ENCODE results near the gene GABRE. TPM values are rescaled to one million over a fixed set of nuclear protein-coding genes. Genes with fewer than 3 reads are reported as not detected.

The GABRE gene
- total RNA-seq, 1 donor from 2014 or later = 0.88 TPM

- no peak for DNase-seq (ENCODE audit: low read depth)
- Histone ChIP-seq H3K36me3 (ENCODE audit: control insufficient read depth, insufficient read depth, low read length) (no peaks in the 10 kb centered on the region), H3K27me3 (ENCODE audit: control insufficient read depth, insufficient read depth, low read length) (no peaks in the 10 kb centered on the region), H3K4me3 (ENCODE audit: low read depth, low read length) (no peak overlapping the region)
- no peak for TF ChIP-seq CTCF (IDR thresholded peaks at IDR 0.05; ENCODE audit: insufficient read depth, low read length, poor library complexity, severe bottlenecking)
These were observed 20.0 kb upstream of the GABRE start for GRCh38 chrX:151994476-151994875.

- TF ChIP-seq CTCF (IDR thresholded peaks at IDR 0.05; ENCODE audit: insufficient read depth, low read length, poor library complexity, severe bottlenecking) = no peak
- H3K4me3 ChIP-seq (ENCODE audit: low read depth, low read length) = no peak overlapping the region
- H3K27me3 ChIP-seq (ENCODE audit: control insufficient read depth, insufficient read depth, low read length) = no peaks in the 10 kb centered on the region
- H3K36me3 ChIP-seq (ENCODE audit: control insufficient read depth, insufficient read depth, low read length) = no peaks in the 10 kb centered on the region
- no peak for DNase-seq (ENCODE audit: low read depth)
These were observed 14.3 kb upstream of the GABRE start for GRCh38 chrX:151988706-151989299.

GRCh38 chrX:151987108-151987507 lies 12.6 kb upstream of the GABRE start:
- H3K4me3 ChIP-seq (ENCODE audit: low read depth, low read length) = no peak overlapping the region
- no peak for DNase-seq (ENCODE audit: low read depth)
- no peak for TF ChIP-seq CTCF (IDR thresholded peaks at IDR 0.05; ENCODE audit: insufficient read depth, low read length, poor library complexity, severe bottlenecking)
- no peaks in the 10 kb centered on the region for H3K27me3 ChIP-seq (ENCODE audit: control insufficient read depth, insufficient read depth, low read length)
- H3K36me3 ChIP-seq (ENCODE audit: control insufficient read depth, insufficient read depth, low read length) = no peaks in the 10 kb centered on the region

- H3K27me3 ChIP-seq (ENCODE audit: control insufficient read depth, insufficient read depth, low read length) = no peaks in the 10 kb centered on the region
These were observed 11.5 kb upstream of the GABRE start for GRCh38 chrX:151985955-151986354.

GRCh38 chrX:151985531-151985930 lies 11.1 kb upstream of the GABRE start:
- no peak for DNase-seq (ENCODE audit: low read depth)
- TF ChIP-seq CTCF (IDR thresholded peaks at IDR 0.05; ENCODE audit: insufficient read depth, low read length, poor library complexity, severe bottlenecking) = no peak
- Histone ChIP-seq H3K27me3 (ENCODE audit: control insufficient read depth, insufficient read depth, low read length) (no peaks in the 10 kb centered on the region), H3K4me3 (ENCODE audit: low read depth, low read length) (no peak overlapping the region), H3K36me3 (ENCODE audit: control insufficient read depth, insufficient read depth, low read length) (no peaks in the 10 kb centered on the region)

More at GRCh38 chrX:151985955-151986354, 11.5 kb upstream of the GABRE start:
- Histone ChIP-seq H3K36me3 (ENCODE audit: control insufficient read depth, insufficient read depth, low read length) (no peaks in the 10 kb centered on the region), H3K4me3 (ENCODE audit: low read depth, low read length) (no peak overlapping the region)
- TF ChIP-seq CTCF (IDR thresholded peaks at IDR 0.05; ENCODE audit: insufficient read depth, low read length, poor library complexity, severe bottlenecking) = no peak
- no peak for DNase-seq (ENCODE audit: low read depth)

GRCh38 chrX:151984902-151985301 lies 10.4 kb upstream of the GABRE start:
- DNase-seq (ENCODE audit: low read depth) = no peak
- no peak for TF ChIP-seq CTCF (IDR thresholded peaks at IDR 0.05; ENCODE audit: insufficient read depth, low read length, poor library complexity, severe bottlenecking)
- Histone ChIP-seq H3K4me3 (ENCODE audit: low read depth, low read length) (no peak overlapping the region), H3K27me3 (ENCODE audit: control insufficient read depth, insufficient read depth, low read length) (no peaks in the 10 kb centered on the region), H3K36me3 (ENCODE audit: control insufficient read depth, insufficient read depth, low read length) (no peaks in the 10 kb centered on the region)

Data from kidney epithelial cell (primary cell).